Measurements from ENCODE around the gene EYA2. TPM values are rescaled to one million over a fixed set of nuclear protein-coding genes. Genes with fewer than 3 reads are reported as not detected.

Gene EYA2
- total and polyA plus RNA-seq, 12 donors = 0.54 to 2.2 (median 1.4) TPM

- WGBS, 4 donors = 75 to 83% (median 77%) methylated on average over 2 of the region's 2 CpGs
- no peaks in the 10 kb centered on the region for H3K36me3 ChIP-seq (replicated peaks in 1 of 2)
- H3K4me3 ChIP-seq = no peak overlapping the region
- DNase-seq = peak in 1 of 7 donors; percentile 18
- TF ChIP-seq POLR2A (IDR thresholded peaks at IDR 0.05) = no peak
- no peak for TF ChIP-seq CTCF (IDR thresholded peaks at IDR 0.05)
- intact Hi-C loops (cut with DNase I) = no loop called here
- no peak overlapping the region for H3K27ac ChIP-seq
- H3K9me3 ChIP-seq (replicated peaks in 1 of 3) = no peaks in the 10 kb centered on the region
- no peaks in the 10 kb centered on the region for H3K27me3 ChIP-seq
- H3K4me1 ChIP-seq (replicated peaks in 1 of 2) = no peaks in the 10 kb centered on the region
Observed at GRCh38 chr20:47102629-47103028, 208.0 kb downstream of the EYA2 start.

GRCh38 chr20:47106786-47107185, 212.1 kb downstream of the EYA2 start:
- Histone ChIP-seq H3K36me3 (replicated peaks in 1 of 2) (no peaks in the 10 kb centered on the region), H3K4me1 (replicated peaks in 1 of 2) (no peaks in the 10 kb centered on the region), H3K9me3 (replicated peaks in 1 of 3) (no peaks in the 10 kb centered on the region), H3K4me3 (no peak overlapping the region), H3K27me3 (no peaks in the 10 kb centered on the region), H3K27ac (no peak overlapping the region)
- TF ChIP-seq POLR2A (IDR thresholded peaks at IDR 0.05) (no peak), CTCF (IDR thresholded peaks at IDR 0.05) (no peak)
- intact Hi-C loops (cut with DNase I) = no loop called here
- 70 to 84% (median 72%) methylated on average over 7 of the region's 7 CpGs for WGBS, 4 donors
- no peak for DNase-seq

- intact Hi-C loops (cut with DNase I) = no loop called here
- Histone ChIP-seq H3K36me3 (replicated peaks in 1 of 2) (no peaks in the 10 kb centered on the region), H3K27ac (no peak overlapping the region), H3K4me3 (no peak overlapping the region), H3K4me1 (replicated peaks in 1 of 2) (no peaks in the 10 kb centered on the region), H3K9me3 (replicated peaks in 1 of 3) (no peaks in the 10 kb centered on the region), H3K27me3 (no peaks in the 10 kb centered on the region)
- no peak for TF ChIP-seq CTCF (IDR thresholded peaks at IDR 0.05)
- TF ChIP-seq POLR2A (IDR thresholded peaks at IDR 0.05) = no peak
- WGBS, 4 donors = 84 to 94% (median 93%) methylated on average over 3 of the region's 3 CpGs
- no peak for DNase-seq
Observed at GRCh38 chr20:47108994-47109393, 214.4 kb downstream of the EYA2 start.

GRCh38 chr20:47110819-47111218, 216.2 kb downstream of the EYA2 start:
- DNase-seq = no peak
- no peaks in the 10 kb centered on the region for H3K4me1 ChIP-seq (replicated peaks in 1 of 2)

More at GRCh38 chr20:47110819-47111218, 216.2 kb downstream of the EYA2 start:
- Histone ChIP-seq H3K27me3 (no peaks in the 10 kb centered on the region), H3K4me3 (no peak overlapping the region), H3K27ac (no peak overlapping the region), H3K36me3 (replicated peaks in 1 of 2) (no peaks in the 10 kb centered on the region), H3K9me3 (replicated peaks in 1 of 3) (no peaks in the 10 kb centered on the region)
- WGBS, 4 donors = 38 to 91% (median 76%) methylated on average over 1 of the region's 1 CpG
- intact Hi-C loops (cut with DNase I) = no loop called here
- TF ChIP-seq POLR2A (IDR thresholded peaks at IDR 0.05) (no peak), CTCF (IDR thresholded peaks at IDR 0.05) (no peak)

All from adrenal gland (tissue), 12 donors.